Activated naive CD4-positive, alpha-beta T cell treated with anti-CD3 and anti-CD28 coated beads for 36 hours (primary cell): ENCODE results near the gene PROZ. TPM values are rescaled to one million over a fixed set of nuclear protein-coding genes. Genes with fewer than 3 reads are reported as not detected.

Experiments
- CTCF ChIA-PET: fragments of 350-600 bp; sonication (Branson Sonifier 250); formaldehyde crosslinking; loops from one replicate; lab custom pipeline; 2021; ENCODE audit warnings: antibody characterized with exemption; lab: Charles Lee
- DNase-seq: peaks from one replicate; pipeline ENCODE4 v3.0.0-alpha.2; 2020
- H3K27ac Mint-ChIP-seq: one replicate; pipeline ENCODE4 v1.8.0; 2021; ENCODE audit warnings: mild to moderate bottlenecking, mixed read lengths
- H3K27me3 Mint-ChIP-seq: one replicate; pipeline ENCODE4 v1.8.0; 2021; ENCODE audit warnings: low read depth, mixed read lengths
- H3K36me3 Mint-ChIP-seq: one replicate; pipeline ENCODE4 v1.8.0; 2021; ENCODE audit warnings: low read depth, mixed read lengths
- H3K4me1 Mint-ChIP-seq: one replicate; pipeline ENCODE4 v1.8.0; 2021; ENCODE audit warnings: low read depth, mixed read lengths
- H3K4me3 Mint-ChIP-seq: one replicate; pipeline ENCODE4 v1.8.0; 2021; ENCODE audit warnings: mild to moderate bottlenecking, moderate library complexity, mixed read lengths
- H3K9me3 Mint-ChIP-seq: one replicate; pipeline ENCODE4 v1.8.0; 2021; ENCODE audit warnings: mixed read lengths
- intact Hi-C: fragments of 100-400 bp; cut with micrococcal nuclease; formaldehyde crosslinking; loops from one replicate; pipeline ENCODE4 v1.15.1; 2023
- total RNA-seq, 2 experiments: library from RNA; stranded (reverse); gene quantifications; one replicate each; pipeline ENCODE4 v1.2.3, GENCODE V29; 2021

The PROZ gene
- total RNA-seq, 2 experiments from 2014 or later = not detected

- Mint-ChIP-seq H3K4me3 (no peak overlapping the region), H3K4me1 (peaks cover 31% of the 10 kb centered on the region), H3K27ac (no peak overlapping the region), H3K36me3 (peaks cover 47% of the 10 kb centered on the region), H3K9me3 (no peaks in the 10 kb centered on the region), H3K27me3 (no peaks in the 10 kb centered on the region)
- no peak for DNase-seq
- CTCF ChIA-PET = no interaction called here
- intact Hi-C loops = no loop called here
Observed at GRCh38 chr13:113182046-113182445, 23.6 kb downstream of the PROZ start.

- Mint-ChIP-seq H3K27ac (no peak overlapping the region), H3K36me3 (peaks cover 51% of the 10 kb centered on the region), H3K4me1 (peaks cover 43% of the 10 kb centered on the region), H3K4me3 (no peak overlapping the region), H3K27me3 (no peaks in the 10 kb centered on the region), H3K9me3 (no peaks in the 10 kb centered on the region)
- CTCF ChIA-PET = no interaction called here
- no peak for DNase-seq
- intact Hi-C loops = no loop called here
Observed at GRCh38 chr13:113183450-113184129, 25.1 kb downstream of the PROZ start.

GRCh38 chr13:113184568-113185440, 26.4 kb downstream of the PROZ start:
- H3K4me1 Mint-ChIP-seq = peaks cover 38% of the 10 kb centered on the region
- CTCF ChIA-PET = no interaction called here
- H3K9me3 Mint-ChIP-seq = no peaks in the 10 kb centered on the region
- H3K27me3 Mint-ChIP-seq = no peaks in the 10 kb centered on the region
- intact Hi-C loops = no loop called here
- peak overlapping the region; percentile 56 for H3K4me3 Mint-ChIP-seq
- DNase-seq = peak; percentile 28
- peaks cover 56% of the 10 kb centered on the region for H3K36me3 Mint-ChIP-seq
- H3K27ac Mint-ChIP-seq = peak overlapping the region; percentile 70

- H3K27ac Mint-ChIP-seq = peak overlapping the region; percentile 85
- H3K4me3 Mint-ChIP-seq = peak overlapping the region; percentile 5
- peak; percentile 43 for DNase-seq
- H3K27me3 Mint-ChIP-seq = no peaks in the 10 kb centered on the region
- CTCF ChIA-PET = no interaction called here
- H3K36me3 Mint-ChIP-seq = peaks cover 57% of the 10 kb centered on the region
- intact Hi-C loops = loop anchor here (1.0 kb wide), 1 partner anchor 22 kb away; the partner anchor contains the start of gene PCID2
- H3K4me1 Mint-ChIP-seq = peaks cover 31% of the 10 kb centered on the region
- H3K9me3 Mint-ChIP-seq = no peaks in the 10 kb centered on the region
Observed at GRCh38 chr13:113186061-113186900, 27.8 kb downstream of the PROZ start.

GRCh38 chr13:113187263-113187669, 28.8 kb downstream of the PROZ start:
- H3K4me1 Mint-ChIP-seq = peaks cover 31% of the 10 kb centered on the region
- no peak overlapping the region for H3K4me3 Mint-ChIP-seq
- intact Hi-C loops = loop anchor here (1.0 kb wide), 1 partner anchor 42 kb away; no protein-coding TSS in a partner anchor
- H3K9me3 Mint-ChIP-seq = no peaks in the 10 kb centered on the region
- CTCF ChIA-PET = interaction anchor here (1.0 kb wide), 1 partner anchor 9 kb away, joined by 3 read pairs; no protein-coding TSS in a partner anchor
- peaks cover 55% of the 10 kb centered on the region for H3K36me3 Mint-ChIP-seq
- no peaks in the 10 kb centered on the region for H3K27me3 Mint-ChIP-seq
- DNase-seq = peak; percentile 75
- peak overlapping the region; percentile 11 for H3K27ac Mint-ChIP-seq

- Mint-ChIP-seq H3K4me3 (no peak overlapping the region), H3K27ac (peak overlapping the region; percentile 11)
Observed at GRCh38 chr13:113187883-113188665, 29.6 kb downstream of the PROZ start.

GRCh38 chr13:113190181-113190580, 31.7 kb downstream of the PROZ start:
- Mint-ChIP-seq H3K27me3 (no peaks in the 10 kb centered on the region), H3K4me1 (peaks cover 27% of the 10 kb centered on the region), H3K9me3 (no peaks in the 10 kb centered on the region), H3K27ac (no peak overlapping the region), H3K36me3 (peaks cover 57% of the 10 kb centered on the region), H3K4me3 (no peak overlapping the region)
- intact Hi-C loops = no loop called here
- no peak for DNase-seq
- CTCF ChIA-PET = no interaction called here

More at GRCh38 chr13:113187883-113188665, 29.6 kb downstream of the PROZ start:
- H3K27me3 Mint-ChIP-seq = no peaks in the 10 kb centered on the region
- H3K36me3 Mint-ChIP-seq = peaks cover 55% of the 10 kb centered on the region
- CTCF ChIA-PET = interaction anchor here (1.0 kb wide), 1 partner anchor 10 kb away, joined by 3 read pairs; no protein-coding TSS in a partner anchor
- H3K4me1 Mint-ChIP-seq = peaks cover 31% of the 10 kb centered on the region
- DNase-seq = no peak
- intact Hi-C loops = loop anchor here (1.0 kb wide), 1 partner anchor 43 kb away; no protein-coding TSS in a partner anchor
- H3K9me3 Mint-ChIP-seq = no peaks in the 10 kb centered on the region

- CTCF ChIA-PET = no interaction called here
- Mint-ChIP-seq H3K27me3 (no peaks in the 10 kb centered on the region), H3K27ac (no peak overlapping the region), H3K36me3 (peaks cover 51% of the 10 kb centered on the region), H3K9me3 (no peaks in the 10 kb centered on the region), H3K4me1 (peaks cover 10% of the 10 kb centered on the region), H3K4me3 (no peak overlapping the region)
- DNase-seq = no peak
- intact Hi-C loops = no loop called here
Observed at GRCh38 chr13:113192279-113192678, 33.8 kb downstream of the PROZ start.

GRCh38 chr13:113192902-113193301, 34.5 kb downstream of the PROZ start:
- Mint-ChIP-seq H3K4me3 (no peak overlapping the region), H3K36me3 (peaks cover 49% of the 10 kb centered on the region), H3K27me3 (no peaks in the 10 kb centered on the region), H3K27ac (no peak overlapping the region), H3K9me3 (no peaks in the 10 kb centered on the region), H3K4me1 (peaks cover 4% of the 10 kb centered on the region)
- DNase-seq = no peak
- intact Hi-C loops = loop anchor here (1.0 kb wide), 1 partner anchor 22 kb away; no protein-coding TSS in a partner anchor
- CTCF ChIA-PET = no interaction called here

- no peaks in the 10 kb centered on the region for H3K9me3 Mint-ChIP-seq
- H3K27ac Mint-ChIP-seq = no peak overlapping the region
- no peaks in the 10 kb centered on the region for H3K27me3 Mint-ChIP-seq
- peaks cover 33% of the 10 kb centered on the region for H3K36me3 Mint-ChIP-seq
- no peak overlapping the region for H3K4me3 Mint-ChIP-seq
- no peaks in the 10 kb centered on the region for H3K4me1 Mint-ChIP-seq
- CTCF ChIA-PET = no interaction called here
- DNase-seq = no peak
- intact Hi-C loops = no loop called here
Observed at GRCh38 chr13:113195360-113195759, 36.9 kb downstream of the PROZ start.

- Mint-ChIP-seq H3K4me1 (peaks cover 6% of the 10 kb centered on the region), H3K9me3 (no peaks in the 10 kb centered on the region), H3K27me3 (no peaks in the 10 kb centered on the region), H3K27ac (no peak overlapping the region), H3K4me3 (no peak overlapping the region), H3K36me3 (peaks cover 31% of the 10 kb centered on the region)
- intact Hi-C loops = no loop called here
- CTCF ChIA-PET = interaction anchor here (1.4 kb wide), 1 partner anchor 10 kb away, joined by 3 read pairs; no protein-coding TSS in a partner anchor
- DNase-seq = no peak
Observed at GRCh38 chr13:113196970-113197737, 38.7 kb downstream of the PROZ start.
